Erythroblast (primary cell): ENCODE data around the gene IL16.

Experiments used
- DNase-seq, 2 experiments: peaks; one replicate each; lab custom pipeline; 2025; lab: John Stamatoyannopoulos, UW
- GATA1 ChIP-seq: IDR thresholded peaks from 2 replicates; pipeline ENCODE4 v1.6.1; 2011; ENCODE audit warnings: low read depth, mild to moderate bottlenecking, control low read depth, low read length, moderate library complexity
- POLR2A ChIP-seq: IDR thresholded peaks from 2 replicates; pipeline ENCODE4 v1.6.1; 2011; ENCODE audit warnings: mild to moderate bottlenecking, low read length

Gene IL16

GRCh38 chr15:81163961-81164800, 32.5 kb upstream of the IL16 start:
- TF ChIP-seq GATA1 (no peak), POLR2A (no peak)
- DNase-seq = peak; percentile 35 to 43

DNA sequence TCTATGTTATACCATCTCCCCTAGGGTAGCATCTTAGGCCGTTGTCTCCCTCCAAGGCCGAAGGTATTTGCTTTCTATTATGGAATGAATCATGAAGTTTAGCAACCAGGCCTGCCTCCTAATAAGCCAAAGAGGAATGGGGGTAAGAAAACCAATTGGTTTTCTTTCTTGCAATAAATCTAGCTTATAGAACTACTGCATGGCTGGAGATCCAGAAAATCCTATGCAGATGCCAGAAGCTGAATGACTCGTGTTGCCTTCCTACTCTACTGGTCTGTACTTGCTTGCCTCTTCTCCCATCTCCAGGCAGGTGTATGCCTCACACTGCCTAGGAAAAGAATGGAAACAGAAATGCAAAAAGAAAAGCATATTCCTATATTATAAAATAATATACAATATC, 31.1 kb upstream of the IL16 start:
- no peak for DNase-seq
- TF ChIP-seq POLR2A (no peak), GATA1 (no peak)

DNA sequence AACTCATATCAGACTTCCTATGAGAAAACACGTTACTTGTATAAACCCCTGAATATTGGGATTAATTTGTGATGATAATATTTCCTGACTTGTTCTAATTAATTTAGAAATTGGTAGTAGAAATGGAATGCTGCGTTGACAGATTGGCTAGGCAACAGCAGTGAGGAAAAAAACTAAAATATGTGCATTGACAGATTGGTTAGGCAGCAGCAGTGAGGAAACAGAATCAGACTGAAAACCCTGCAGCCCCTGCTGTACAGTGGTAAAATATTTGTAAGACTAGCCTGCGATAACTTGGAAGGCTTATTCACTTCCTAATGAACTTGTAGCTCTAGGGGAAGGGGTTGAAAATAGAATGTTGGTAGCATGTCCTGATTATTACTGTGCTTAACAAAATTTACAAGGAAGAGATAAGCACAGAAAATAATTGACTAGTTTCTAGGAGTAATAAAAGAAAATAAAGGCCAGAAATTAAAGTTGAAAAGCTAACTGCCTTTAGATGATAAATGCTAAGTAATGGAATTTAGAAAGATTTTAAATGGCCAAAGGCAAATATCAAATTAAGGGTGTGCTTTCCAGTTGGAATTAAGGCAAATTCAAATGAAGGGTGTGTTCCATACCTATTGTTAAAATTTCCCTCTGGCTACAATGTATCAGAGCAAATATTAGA, 29.9 kb upstream of the IL16 start:
- DNase-seq = no peak
- no peak for TF ChIP-seq POLR2A
- TF ChIP-seq GATA1 = no peak

DNA sequence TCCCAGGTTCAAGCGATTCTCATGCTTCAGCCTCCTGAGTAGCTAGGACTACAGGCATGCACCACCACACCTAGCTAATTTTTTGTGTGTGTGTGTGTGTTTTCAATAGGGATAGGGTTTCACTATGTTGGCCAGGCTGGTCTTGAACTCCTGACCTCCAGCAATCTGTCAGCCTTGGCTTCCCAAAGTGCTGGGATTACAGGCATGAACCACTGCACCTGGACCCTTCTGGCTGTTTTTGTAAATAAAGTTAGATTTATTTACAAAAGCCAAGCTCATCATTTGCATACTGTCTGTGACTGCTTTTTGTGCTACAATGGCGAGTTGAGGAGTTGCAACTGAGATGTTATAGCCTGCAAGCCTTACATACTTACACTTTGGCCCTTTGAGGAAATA, 28.6 kb upstream of the IL16 start:
- TF ChIP-seq GATA1 = no peak
- TF ChIP-seq POLR2A = no peak
- no peak for DNase-seq

- TF ChIP-seq POLR2A (no peak), GATA1 (no peak)
Observed at GRCh38 chr15:81168644-81169043, 28.0 kb upstream of the IL16 start.

GRCh38 chr15:81170511-81170910, 26.2 kb upstream of the IL16 start:
- no peak for TF ChIP-seq POLR2A
- no peak for TF ChIP-seq GATA1
- DNase-seq = no peak

More at GRCh38 chr15:81168644-81169043, 28.0 kb upstream of the IL16 start:
- DNase-seq = peak; percentile 9 to 10

DNA sequence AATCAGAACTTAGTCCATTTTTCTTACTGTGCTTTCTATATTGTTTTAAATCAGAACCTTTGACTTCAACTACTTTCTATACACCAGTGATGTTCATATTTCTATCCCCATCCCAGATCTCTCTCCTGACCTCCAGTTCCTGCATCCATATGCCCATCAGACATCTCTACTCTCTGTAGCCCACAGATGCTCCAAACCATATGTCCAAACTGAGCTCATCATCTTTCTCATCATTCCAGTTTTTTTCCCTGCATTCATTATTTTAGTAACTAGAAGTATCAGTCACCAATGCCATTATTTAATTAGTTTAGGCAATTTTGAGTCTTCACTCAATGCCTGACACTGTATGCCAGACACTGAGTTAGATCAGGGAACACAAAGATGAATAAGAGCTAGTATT, 25.4 kb upstream of the IL16 start:
- TF ChIP-seq GATA1 (no peak), POLR2A (no peak)
- no peak for DNase-seq

DNA sequence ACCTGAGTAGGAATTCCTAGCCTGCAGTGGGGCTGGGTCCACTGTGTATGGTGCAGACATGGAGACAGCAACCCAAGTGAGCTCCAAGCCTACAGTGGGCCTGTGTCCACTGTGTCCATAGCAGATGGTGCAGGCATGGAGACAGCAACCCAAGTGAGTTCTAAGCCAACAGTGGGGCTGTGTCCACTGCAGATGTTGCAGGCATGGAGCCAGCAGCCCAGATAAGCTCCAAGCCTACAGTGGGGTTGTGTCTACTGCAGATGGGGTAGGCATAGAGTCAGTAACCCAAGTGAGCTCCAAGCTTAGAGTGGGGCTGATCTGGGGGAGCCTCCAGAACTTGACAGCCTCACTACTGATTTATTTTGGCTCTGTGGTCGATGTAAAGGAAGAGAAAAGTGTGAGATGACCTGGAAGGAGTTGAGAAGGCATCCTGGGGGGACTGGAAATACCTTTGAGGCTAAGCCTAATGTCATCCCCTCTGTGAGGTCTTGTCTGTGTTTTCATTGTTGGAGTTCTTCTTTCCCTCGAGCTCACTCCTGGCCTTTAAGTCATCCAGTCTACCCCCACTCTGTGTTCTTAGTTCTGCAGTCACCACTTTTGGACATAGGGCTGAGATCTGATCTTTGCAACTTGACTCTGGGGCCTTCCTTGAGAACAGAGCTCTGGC, 22.4 kb upstream of the IL16 start:
- DNase-seq = peak in 1 of 2 experiments; percentile 17
- TF ChIP-seq GATA1 (no peak), POLR2A (no peak)

DNA sequence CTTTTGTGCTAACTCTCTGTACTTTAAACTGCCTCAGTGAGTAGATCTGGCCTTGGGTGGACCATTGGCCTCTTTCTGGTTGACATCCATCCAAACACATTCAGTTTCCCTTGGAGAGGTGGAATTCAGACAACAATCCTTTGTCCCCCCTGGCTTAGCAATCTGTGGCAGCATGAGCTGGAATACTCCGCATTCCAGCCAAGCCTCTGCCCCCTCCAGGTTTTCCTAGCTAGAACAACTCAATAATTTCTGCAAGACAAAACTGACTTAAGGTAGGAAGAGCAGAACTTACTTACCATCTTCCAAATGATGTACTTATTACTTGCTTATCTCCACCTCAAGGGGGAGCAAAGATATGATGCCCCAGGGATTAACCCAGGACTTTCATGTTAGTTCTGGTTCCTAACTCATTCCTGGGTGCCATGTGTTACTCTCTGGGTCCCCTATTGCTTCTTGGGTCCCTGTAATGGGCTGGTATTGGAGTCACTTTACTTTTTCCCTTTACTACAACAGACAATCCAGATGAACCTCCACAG, 21.8 kb upstream of the IL16 start:
- DNase-seq = no peak
- TF ChIP-seq GATA1 (no peak), POLR2A (no peak)

GRCh38 chr15:81175496-81175895, 21.2 kb upstream of the IL16 start:
- TF ChIP-seq POLR2A (no peak), GATA1 (no peak)

DNA sequence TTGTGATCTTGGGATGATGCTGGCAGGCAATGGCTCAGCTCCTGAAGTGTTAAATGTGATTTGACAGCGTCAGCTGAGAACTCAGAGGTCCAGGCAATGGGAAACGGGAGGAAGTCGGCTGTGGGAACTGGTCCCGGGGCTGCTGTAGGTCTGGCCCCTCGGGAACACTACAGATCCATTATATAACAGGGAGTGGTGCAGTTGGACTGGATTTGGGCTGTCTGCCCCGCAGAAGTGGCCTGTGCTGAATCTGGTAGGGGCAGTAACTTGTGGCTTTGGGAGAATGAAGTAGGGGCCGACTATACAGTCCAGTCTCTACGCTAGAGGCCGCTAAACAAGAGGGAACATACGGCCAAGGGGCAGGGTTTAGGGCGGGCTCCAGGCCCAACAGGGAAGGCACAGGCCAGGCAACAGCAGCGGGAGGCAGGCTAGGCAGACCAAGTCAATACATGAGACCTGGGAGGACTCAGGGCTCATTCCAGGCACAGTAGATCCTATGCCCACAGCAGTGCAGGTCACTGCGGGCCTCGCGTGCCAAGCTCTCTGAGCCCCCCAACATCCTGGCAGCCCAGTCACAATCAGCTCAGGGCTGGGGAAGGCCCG, 20.3 kb upstream of the IL16 start:
- DNase-seq = no peak
- TF ChIP-seq GATA1 (no peak), POLR2A (no peak)

More at GRCh38 chr15:81175496-81175895, 21.2 kb upstream of the IL16 start:
- DNase-seq = no peak

DNA sequence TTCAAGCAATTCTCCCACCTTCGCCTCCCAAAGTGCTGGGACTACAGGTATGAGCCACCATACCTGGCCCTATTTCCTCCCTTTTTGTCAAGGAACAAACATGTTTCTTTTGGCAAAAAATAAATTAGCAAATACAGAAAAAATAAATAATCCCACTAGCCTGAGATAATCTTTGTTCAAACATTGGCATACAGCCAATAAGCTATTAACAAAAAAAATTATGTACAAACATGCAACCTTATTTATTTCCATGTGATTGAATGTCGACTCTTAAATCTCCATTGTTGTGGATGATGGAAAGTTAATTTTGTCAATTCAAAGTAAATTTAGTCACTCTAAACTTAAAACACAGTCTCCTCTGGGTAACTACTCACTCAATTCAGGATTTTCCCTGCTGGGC, 18.3 kb upstream of the IL16 start:
- no peak for TF ChIP-seq GATA1
- no peak for TF ChIP-seq POLR2A
- DNase-seq = no peak

GRCh38 chr15:81181220-81181619, 15.5 kb upstream of the IL16 start:
- DNase-seq = no peak
- TF ChIP-seq POLR2A (no peak), GATA1 (no peak)
